ENCODE measurements around the gene NKD2. TPM values are rescaled to one million over a fixed set of nuclear protein-coding genes. Genes with fewer than 3 reads are reported as not detected.

Gene NKD2
- total and polyA plus RNA-seq, 7 donors: 0.08 to 0.96 (median 0.63) TPM; not detected in 1

DNA sequence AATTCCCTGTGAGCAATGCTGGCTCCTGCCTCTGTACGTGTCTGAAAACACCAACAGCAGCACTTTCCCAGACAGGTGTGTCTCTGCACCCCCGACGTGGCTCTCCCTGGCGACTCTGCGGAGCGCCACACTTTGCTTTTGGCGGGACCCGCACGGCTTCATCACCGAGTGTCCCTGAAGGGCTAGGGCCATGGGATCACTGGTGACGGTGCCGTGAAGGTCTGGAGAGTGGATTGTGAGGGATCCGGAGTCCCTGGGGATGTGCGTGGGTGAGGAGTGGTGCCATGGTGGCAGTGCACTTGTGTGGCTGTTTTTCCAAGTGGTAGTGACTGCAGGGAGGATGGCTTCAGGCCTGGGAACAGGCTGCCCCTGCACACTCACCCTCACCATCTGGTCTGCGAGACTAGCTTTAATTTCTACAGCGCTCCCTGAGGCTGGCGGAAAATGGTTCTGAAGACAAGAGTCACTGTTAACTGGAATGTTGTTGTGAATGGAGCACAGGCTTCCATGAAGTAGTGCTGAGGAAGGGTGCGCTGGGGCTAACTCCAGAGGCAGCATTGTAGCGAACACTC lies 3.2 kb downstream of the NKD2 start:
- no peak for ATAC-seq
- Histone ChIP-seq H3K4me1 (no peaks in the 10 kb centered on the region), H3K27ac (no peak overlapping the region), H3K9me3 (no peaks in the 10 kb centered on the region), H3K4me3 (no peak overlapping the region), H3K27me3 (ENCODE audit: insufficient read depth in 3 of 3, low read length in 2 of 3) (peaks cover 0 to 72% (median 6%) of the 10 kb centered on the region in 3 donors), H3K36me3 (ENCODE audit: insufficient read depth in 1 of 2, low read depth in 1 of 2) (no peaks in the 10 kb centered on the region)
- peak in 1 of 2 donors; percentile 47 for DNase-seq
- intact Hi-C loops (cut with DNase I): no loop called here
- TF ChIP-seq, protein P1, sequence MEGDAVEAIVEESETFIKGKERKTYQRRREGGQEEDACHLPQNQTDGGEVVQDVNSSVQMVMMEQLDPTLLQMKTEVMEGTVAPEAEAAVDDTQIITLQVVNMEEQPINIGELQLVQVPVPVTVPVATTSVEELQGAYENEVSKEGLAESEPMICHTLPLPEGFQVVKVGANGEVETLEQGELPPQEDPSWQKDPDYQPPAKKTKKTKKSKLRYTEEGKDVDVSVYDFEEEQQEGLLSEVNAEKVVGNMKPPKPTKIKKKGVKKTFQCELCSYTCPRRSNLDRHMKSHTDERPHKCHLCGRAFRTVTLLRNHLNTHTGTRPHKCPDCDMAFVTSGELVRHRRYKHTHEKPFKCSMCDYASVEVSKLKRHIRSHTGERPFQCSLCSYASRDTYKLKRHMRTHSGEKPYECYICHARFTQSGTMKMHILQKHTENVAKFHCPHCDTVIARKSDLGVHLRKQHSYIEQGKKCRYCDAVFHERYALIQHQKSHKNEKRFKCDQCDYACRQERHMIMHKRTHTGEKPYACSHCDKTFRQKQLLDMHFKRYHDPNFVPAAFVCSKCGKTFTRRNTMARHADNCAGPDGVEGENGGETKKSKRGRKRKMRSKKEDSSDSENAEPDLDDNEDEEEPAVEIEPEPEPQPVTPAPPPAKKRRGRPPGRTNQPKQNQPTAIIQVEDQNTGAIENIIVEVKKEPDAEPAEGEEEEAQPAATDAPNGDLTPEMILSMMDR (IDR thresholded peaks at IDR 0.05): no peak
- WGBS, 3 donors: 88 to 91% (median 88%) methylated on average over 19 of the region's 19 CpGs

GRCh38 chr5:1012313-1012841 lies 3.8 kb downstream of the NKD2 start:
- no peak overlapping the region for H3K4me3 ChIP-seq
- peaks cover 0 to 66% (median 6%) of the 10 kb centered on the region in 3 donors for H3K27me3 ChIP-seq (ENCODE audit: insufficient read depth in 3 of 3, low read length in 2 of 3)
- no peak for ATAC-seq
- H3K9me3 ChIP-seq: no peaks in the 10 kb centered on the region
- no peaks in the 10 kb centered on the region for H3K36me3 ChIP-seq (ENCODE audit: insufficient read depth in 1 of 2, low read depth in 1 of 2)
- no peak overlapping the region for H3K27ac ChIP-seq
- WGBS, 3 donors: 81 to 87% (median 84%) methylated on average over 12 of the region's 12 CpGs
- H3K4me1 ChIP-seq: no peaks in the 10 kb centered on the region
- peak; percentile 12 to 26 for DNase-seq
- TF ChIP-seq, protein P1 (IDR thresholded peaks at IDR 0.05): no peak
- intact Hi-C loops (cut with DNase I): no loop called here

GRCh38 chr5:1012900-1013237 lies 4.3 kb downstream of the NKD2 start:
- H3K27me3 ChIP-seq (ENCODE audit: insufficient read depth in 3 of 3, low read length in 2 of 3): peaks cover 0 to 62% (median 6%) of the 10 kb centered on the region in 3 donors
- ATAC-seq (no peak), DNase-seq (peak in 1 of 2 donors; percentile 2)
- no peaks in the 10 kb centered on the region for H3K4me1 ChIP-seq
- no peak overlapping the region for H3K4me3 ChIP-seq
- H3K36me3 ChIP-seq (ENCODE audit: insufficient read depth in 1 of 2, low read depth in 1 of 2): no peaks in the 10 kb centered on the region
- intact Hi-C loops (cut with DNase I): no loop called here
- TF ChIP-seq, protein P1 (IDR thresholded peaks at IDR 0.05): no peak
- WGBS, 3 donors: 91 to 94% (median 93%) methylated on average over 7 of the region's 7 CpGs
- no peak overlapping the region for H3K27ac ChIP-seq
- no peaks in the 10 kb centered on the region for H3K9me3 ChIP-seq

DNA sequence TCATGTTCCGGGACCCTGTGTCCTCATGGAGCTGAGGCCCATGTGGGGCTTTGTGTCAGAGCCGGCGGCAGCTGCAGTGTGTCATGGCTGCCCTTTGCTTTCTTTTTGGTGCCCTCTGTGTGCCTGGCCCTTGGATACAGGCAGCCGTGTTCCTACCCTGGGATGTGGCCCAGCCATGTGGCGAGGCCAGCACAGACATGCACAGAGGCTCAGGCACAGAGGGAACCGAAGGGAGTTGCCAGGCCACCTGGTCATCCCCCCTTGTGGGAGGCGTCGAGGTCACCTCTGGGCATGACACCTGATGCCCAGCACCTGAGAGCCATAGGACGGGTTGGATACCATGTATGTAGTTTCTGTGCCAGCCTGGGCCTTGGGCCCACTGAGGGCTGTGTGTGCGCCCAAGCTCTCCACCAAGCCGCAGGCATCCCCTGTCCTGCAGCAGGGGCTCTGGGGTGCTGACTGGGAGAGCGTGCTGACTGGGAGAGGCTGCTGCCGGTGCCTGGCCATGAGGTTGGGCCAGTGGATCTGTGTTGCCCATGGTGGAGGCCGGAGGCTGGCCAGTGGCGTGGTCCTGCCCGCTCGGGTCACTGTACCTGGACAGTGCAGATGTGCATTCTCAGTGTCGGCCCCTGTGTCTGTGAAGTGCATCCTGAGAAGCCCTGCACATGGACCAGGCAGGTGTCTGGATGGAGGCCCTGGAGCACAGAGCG lies 4.8 kb downstream of the NKD2 start:
- Histone ChIP-seq H3K4me1 (no peaks in the 10 kb centered on the region), H3K9me3 (no peaks in the 10 kb centered on the region), H3K36me3 (ENCODE audit: insufficient read depth in 1 of 2, low read depth in 1 of 2) (no peaks in the 10 kb centered on the region), H3K4me3 (no peak overlapping the region), H3K27ac (no peak overlapping the region), H3K27me3 (ENCODE audit: insufficient read depth in 3 of 3, low read length in 2 of 3) (peaks cover 0 to 56% (median 6%) of the 10 kb centered on the region in 3 donors)
- TF ChIP-seq, protein P1 (IDR thresholded peaks at IDR 0.05): no peak
- intact Hi-C loops (cut with DNase I): no loop called here
- peak; percentile 5 to 34 for DNase-seq
- WGBS, 3 donors: 75 to 84% (median 79%) methylated on average over 19 of the region's 19 CpGs
- ATAC-seq: no peak
